COLO829 (cell line): ENCODE data around the gene TUBA4B.
"Not testable (repeated sequence)": the region's sequence is repeated elsewhere in the genome, so short reads cannot be mapped to it uniquely, and the experiment has no call there.

Source experiments
- DNase-seq: peaks from one replicate; pipeline ENCODE4 v3.0.0; 2012; ENCODE audit warnings: low spot score

Gene TUBA4B

GRCh38 chr2:219248845-219249202, 4.2 kb upstream of the TUBA4B start:
- DNase-seq, result no peak

GRCh38 chr2:219249203-219249980, 3.7 kb upstream of the TUBA4B start:
- peak; percentile 64 for DNase-seq

- no peak for DNase-seq
Measured at GRCh38 chr2:219250049-219250781, 2.8 kb upstream of the TUBA4B start.

DNA sequence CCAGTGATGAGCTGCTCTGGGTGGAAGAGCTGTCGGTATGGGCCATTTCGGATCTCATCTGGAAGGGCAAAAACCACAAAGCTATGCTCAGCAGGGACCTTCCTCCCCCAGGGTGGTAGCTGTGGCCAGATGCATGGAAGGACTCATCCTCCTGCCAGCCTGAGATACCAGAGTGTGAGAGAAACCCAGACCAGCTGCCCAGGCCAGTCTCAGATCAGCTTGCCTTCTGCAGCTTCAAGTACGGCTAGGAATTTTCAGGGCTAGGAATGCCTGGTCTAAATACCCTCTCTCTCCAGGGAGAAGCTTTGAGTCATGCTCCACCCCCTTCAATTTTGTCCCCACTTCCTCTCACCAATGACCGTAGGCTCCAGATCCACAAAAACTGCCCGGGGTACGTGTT, 1.4 kb upstream of the TUBA4B start:
- no peak for DNase-seq

GRCh38 chr2:219252084-219252483, 959 bp upstream of the TUBA4B start:
- DNase-seq, result no peak

- no peak for DNase-seq
Measured at GRCh38 chr2:219252570-219252899, 508 bp upstream of the TUBA4B start.

GRCh38 chr2:219253753-219254589, 928 bp downstream of the TUBA4B start, which contains the start of gene TUBA4A:
Gene TUBA4A, minus strand, starts transcription at chr2:219253918. Its CDS starts 60 bp downstream, at chr2:219253858.
- no peak for DNase-seq

GRCh38 chr2:219254590-219255201, 1.7 kb downstream of the TUBA4B start:
- no peak for DNase-seq

- not testable (repeated sequence) for DNase-seq
Measured at GRCh38 chr2:219258942-219259341, 5.9 kb downstream of the TUBA4B start.

DNA sequence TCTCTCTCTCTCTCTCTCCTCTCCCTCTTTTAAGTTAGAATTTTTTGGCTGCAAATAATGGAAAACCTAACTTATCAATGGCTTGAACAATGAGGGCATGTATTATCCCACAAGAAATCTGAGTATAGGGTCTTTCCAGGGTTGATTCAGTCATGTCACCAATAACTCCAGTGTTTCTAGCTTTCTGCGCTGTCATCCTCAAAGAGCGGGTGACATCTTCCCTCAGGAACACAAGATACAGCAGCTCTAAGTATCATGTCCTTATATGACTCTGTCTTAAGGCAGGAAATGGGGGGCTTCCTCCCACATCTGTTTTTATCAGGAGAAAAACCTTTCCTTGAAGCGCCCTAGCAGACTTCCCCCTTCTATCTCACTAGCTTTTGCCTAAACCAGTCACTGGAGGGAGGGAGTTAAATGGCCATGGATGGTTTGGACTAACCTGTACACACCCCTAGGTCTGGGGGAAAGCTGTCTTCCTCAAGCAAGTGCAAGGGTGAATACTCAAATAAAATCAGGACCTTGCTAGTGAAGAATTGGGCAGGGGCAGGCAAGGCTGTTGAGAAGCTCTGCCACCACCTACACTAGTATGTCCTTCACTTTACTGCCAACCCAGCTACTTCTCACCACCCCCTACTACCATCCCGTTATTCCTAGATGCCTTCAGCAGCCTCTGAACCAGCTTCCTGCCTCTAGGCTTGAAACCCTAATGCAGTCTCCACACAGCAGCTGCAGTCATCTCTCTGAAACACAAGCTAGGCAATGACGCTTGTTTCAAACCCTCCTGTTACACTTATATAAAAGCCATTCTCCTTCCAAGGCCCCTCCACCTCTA, 8.2 kb downstream of the TUBA4B start:
- no peak for DNase-seq

GRCh38 chr2:219266232-219266631, 13.2 kb downstream of the TUBA4B start:
- DNase-seq, result no peak

DNA sequence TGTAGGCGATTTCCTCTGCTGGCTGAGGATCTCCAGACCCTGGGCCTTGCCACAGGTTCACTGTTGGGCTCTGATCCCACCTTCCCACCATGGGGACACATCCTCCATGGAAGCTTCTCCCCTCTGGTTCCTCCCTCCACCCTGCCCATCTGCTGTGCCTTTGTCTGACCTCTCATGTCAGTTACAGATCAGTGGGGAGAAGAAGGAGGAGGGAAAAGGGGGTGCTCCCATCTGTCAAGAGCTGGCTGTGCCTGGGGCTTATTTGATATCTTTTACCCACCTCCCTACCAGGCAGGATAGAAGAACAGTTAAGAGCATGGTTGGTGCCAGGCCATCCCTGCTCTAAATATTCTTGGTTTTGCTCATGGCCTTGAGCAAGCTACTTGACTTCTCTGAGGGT, 13.8 kb downstream of the TUBA4B start:
- no peak for DNase-seq

DNA sequence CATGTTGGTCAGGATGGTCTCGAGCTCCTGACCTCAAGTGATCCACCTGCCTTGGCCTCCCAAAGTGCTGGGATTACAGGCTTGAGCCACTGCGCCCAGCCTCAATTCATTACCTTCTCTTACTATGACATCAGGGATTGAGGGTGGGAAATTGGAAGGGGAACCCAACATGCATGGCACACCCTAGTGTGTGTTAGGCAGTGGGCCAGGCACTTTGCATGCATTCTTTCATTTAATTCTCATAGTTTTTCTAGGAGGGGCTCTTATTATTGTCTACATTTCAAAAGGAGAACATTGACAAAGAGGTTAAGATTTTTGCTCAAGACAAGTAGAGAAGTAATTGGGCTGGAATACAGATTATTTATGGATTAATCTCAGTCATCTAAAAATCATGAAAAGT, 15.3 kb downstream of the TUBA4B start:
- DNase-seq, result no peak

DNA sequence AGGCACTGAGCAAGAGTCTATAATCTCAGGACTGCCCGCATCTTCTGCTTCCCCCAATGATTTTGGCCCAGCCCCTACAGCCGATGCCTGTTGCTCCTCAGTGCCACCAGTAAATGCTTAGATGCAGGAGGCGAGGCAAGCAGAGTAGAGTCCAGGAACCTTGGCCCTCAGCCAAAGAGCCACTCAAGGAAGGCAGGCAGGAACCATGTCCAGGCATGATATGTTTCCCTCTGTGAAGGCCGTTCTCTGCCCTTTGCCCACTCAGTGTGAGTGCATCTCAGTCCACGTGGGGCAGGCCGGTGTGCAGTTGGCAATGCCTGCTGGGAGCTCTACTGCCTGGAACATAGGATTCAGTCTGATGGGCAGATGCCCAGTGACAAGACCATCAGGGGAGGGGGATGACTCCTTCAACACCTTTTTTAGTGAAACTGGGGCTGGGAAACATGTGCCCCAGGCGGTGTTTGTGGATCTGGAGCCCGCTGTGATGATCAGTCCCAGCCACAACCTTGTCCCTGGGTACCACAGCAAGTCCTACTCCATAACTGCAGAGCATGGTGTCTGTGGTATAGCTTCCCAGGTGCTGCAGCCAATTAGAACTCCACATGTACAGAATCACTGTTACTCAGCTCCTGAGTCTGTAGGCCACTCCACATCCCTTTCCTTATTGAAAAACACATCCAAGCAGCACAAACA, 16.5 kb downstream of the TUBA4B start:
- DNase-seq, result no peak

DNA sequence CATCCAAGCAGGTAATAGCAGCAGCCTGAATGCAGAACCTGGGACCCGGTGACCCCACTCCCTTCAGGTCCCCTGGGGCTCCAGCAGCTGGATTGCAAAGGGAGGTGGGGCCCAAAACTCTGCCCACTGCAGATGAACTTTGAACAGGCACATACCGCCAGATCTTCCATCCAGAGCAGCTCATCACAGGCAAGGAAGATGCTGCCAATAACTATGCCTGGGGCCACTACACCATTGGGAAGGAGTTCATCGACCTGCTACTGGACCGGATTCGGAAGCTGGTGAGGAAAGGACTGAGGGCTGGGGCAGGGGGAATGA, 17.0 kb downstream of the TUBA4B start:
- no peak for DNase-seq

GRCh38 chr2:219271021-219271420, 18.0 kb downstream of the TUBA4B start:
- DNase-seq, result no peak

- DNase-seq, result no peak
Measured at GRCh38 chr2:219272356-219272755, 19.3 kb downstream of the TUBA4B start.

DNA sequence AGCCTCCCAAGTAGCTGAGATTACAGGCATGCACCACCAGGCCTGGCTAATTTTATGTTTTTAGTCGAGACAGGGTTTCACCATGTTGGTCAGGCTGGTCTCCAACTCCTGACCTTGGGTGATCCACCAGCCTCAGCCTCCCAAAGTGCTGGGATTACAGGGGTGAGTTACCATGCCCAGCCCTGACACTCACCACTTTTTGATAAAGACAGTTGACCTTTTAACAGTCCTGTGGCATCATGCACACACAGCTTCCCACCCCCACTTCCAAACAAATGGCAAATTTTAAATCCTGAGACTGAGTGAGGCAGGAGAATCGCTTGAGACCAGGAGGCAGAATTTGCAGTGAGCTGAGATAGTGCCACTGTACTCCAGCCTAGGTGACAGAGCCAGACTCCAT, 20.0 kb downstream of the TUBA4B start:
- no peak for DNase-seq

- DNase-seq, result no peak
Measured at GRCh38 chr2:219273937-219274336, 20.9 kb downstream of the TUBA4B start.

DNA sequence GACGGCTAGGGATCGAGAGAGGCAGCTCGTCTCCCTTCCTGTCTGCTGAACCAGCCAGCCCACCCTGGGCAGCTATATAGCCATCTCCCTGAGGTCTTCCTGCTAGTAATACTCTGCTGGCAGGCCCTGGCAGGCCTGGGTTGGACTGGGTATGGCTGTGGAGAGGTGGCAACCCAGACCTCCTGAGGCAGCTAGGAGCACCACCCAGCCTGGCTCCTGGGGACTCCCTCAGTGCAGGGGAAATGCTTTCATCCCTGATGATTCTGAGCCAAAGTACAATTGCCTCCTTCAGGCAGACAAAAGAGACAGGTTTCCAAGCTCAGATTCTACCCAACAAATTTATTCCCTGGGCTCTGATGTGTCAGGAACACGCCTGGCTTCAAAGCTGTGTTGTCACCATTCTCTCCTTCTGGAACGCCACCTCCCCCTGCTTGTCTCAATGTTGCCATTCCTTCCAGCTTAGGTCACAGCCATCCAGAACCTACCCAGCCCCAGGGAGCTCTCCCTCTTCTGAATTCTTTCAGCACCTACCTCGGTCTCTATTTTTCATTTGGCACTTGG, 21.4 kb downstream of the TUBA4B start:
- no peak for DNase-seq
